Kidney capillary endothelial cell (primary cell): ENCODE data around the gene EZH1.

Source experiments
- DNase-seq: peaks from one replicate; pipeline ENCODE4 v3.0.0-alpha.2; 2018; ENCODE audit warnings: low spot score

Gene EZH1

DNA sequence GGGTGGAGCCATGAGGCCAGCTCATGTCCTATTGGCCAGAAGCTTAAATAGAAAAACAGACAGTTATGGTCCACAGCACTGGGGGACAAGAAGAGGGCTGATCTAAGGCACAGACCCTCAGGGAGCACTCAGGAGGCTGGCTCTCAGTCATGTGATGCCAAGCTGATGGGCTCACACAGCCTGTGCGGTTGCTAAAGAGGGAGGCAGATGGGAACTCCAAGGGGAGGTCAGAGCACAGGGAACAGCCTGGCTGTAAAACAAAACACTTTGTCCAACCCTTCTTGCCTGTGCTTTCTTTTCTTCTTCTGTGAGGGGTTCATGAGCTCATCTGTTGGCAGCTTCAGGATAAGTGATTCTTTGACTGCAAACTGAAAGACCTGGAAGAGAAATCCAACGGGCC, 35.3 kb downstream of the EZH1 start:
- DNase-seq: no peak

DNA sequence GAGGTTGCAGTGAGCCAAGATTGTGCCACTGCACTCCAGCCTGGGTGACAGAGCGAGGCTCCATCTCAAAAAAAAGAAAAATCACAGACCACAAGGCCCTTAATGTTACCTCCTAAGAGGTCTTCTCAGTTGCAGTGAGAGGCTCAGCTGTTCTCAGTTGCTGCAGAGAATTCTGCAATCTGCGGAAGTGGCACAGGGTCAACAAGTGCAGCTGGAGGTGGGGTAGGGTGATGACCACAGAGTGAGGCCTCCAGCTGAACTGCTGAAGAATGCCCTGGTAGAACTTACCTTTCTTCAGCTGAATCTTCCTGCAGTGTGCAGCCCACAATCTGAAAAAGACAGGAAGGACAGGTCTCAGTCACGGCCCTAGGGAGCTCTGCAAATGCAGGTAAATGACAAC, 36.3 kb downstream of the EZH1 start:
- DNase-seq: no peak

DNA sequence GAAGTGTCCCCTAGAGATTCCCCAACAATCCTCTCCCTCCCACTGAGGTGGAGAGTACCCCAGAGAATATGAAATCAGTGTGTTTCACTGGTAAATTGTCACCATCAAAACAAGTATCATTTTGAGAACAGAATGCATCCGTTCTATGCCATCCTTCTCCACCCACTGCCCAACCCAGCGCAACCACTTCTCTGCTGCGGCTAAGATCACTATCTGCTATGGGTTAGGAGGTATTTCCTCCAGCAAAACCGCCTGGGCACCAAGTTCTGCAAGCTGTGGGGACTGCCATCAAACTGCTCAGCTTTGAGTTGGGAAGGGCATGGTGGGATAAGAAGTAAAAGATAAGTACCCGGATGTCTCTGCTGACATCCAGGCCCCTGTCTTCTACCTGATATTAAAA, 38.1 kb downstream of the EZH1 start:
- DNase-seq: no peak

DNA sequence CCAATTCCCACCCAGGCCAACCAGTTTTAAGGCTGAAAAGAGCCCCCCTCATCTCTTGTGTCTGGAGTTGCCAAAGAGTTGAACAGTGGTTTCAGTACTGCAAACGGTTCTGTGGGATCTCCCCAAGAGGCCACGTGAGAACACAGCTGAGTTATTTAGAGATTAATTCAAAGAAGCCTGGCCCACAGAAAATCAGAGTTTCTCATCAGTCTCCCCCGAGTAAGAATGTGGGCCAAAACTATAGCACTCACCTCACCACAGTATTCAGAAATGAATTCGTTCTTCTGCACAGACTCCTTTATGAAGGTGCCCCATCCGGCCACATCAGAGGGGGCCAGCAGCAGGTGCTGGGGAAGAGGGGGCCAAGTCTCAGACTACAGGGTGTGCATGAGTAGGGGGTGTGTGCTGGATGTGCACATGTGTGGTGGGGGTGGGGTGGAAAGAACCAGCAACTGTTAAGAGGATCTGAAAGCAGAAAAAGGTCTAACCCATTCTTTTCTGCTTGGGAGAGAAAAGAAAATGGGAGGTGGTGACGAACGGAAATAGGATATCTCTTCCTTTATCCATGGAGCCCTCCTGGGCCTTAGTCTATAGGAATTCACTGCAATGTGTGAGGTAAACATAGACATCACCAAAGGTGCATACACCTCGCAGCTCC, 39.9 kb downstream of the EZH1 start:
- DNase-seq: no peak

DNA sequence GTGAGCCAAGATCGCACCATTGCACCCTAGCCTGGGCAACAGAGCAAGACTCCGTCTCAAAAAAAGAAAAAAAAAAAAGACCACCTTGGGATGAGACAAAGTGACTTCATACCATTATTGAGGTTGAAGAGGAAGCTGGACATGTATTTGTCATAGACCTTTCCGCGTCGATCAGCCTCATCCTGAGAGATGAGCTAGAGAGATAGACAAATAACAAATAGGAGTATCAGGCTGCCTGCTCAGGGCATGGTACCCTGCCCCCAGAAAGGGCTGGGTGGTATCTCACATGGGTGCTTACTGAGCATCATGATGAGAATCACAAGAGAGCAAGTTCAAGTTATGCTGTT, 40.4 kb downstream of the EZH1 start:
- DNase-seq: no peak

DNA sequence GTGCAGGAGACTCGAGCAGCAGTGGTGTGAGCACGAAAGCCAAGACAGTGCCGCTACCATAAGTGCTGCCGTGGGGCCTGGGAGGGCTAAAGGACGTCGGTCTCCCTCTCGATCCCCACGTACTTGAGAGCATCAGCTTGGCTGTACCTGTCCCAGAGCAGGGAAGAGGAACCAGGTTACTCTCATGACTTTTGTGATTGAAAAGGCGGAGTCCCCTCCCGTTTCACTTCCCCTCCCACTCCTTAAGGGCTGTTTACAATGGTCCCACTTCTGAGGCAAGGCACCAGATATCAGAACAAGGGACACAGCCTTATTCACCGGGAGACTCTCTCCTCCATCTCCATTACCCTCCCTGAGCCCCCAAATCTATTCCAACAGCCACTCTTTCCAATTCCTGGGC, 42.4 kb downstream of the EZH1 start:
- no peak for DNase-seq

DNA sequence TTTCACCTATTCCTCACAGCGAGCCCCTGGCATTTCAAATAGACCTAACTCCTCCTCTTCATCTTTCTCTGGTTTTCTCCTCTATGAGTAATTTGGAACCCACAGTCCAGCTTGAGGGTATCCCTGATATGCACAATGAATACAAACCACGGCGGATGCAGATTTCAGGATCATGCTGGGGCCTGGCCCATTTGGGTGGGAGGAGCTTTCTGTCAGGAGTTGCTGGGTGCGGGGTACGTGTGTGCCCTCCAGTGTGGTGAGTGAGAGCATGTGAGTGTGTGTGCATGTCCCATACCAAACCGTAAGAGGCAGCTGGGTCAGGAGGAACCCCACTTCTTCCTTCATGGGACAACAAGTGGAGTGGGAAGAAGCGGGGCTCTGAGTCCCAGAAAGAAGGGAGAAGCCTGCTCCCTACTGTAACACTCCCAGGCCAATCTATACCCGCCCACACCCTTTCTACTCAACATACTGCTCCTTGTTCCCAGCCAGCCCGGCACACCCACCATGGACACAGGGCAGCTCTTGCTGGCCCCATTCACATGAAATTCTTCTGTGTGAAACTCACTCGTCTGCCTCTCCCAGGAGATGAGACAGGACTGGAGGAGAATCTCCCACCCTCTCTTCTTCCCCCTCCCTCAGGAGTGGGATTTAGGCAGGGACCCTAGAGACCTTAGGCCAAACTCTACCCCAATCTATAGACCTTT, 44.1 kb downstream of the EZH1 start:
- no peak for DNase-seq

DNA sequence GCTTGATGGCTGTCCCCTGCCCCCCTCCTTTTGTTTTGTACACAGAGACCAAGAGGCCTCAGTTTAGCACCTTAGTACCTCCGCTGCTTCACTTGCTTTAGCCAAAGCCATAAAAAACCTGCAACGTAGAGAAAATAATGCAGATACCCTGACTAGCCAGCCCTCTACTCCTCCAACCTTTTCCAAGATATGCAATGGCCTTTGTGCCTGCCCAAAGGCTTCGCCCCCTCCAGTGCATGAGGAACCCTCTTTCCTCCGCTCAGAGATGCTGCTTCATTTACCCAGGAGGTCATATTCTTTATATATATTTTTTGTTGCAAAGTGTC, 45.5 kb downstream of the EZH1 start:
- DNase-seq: no peak

DNA sequence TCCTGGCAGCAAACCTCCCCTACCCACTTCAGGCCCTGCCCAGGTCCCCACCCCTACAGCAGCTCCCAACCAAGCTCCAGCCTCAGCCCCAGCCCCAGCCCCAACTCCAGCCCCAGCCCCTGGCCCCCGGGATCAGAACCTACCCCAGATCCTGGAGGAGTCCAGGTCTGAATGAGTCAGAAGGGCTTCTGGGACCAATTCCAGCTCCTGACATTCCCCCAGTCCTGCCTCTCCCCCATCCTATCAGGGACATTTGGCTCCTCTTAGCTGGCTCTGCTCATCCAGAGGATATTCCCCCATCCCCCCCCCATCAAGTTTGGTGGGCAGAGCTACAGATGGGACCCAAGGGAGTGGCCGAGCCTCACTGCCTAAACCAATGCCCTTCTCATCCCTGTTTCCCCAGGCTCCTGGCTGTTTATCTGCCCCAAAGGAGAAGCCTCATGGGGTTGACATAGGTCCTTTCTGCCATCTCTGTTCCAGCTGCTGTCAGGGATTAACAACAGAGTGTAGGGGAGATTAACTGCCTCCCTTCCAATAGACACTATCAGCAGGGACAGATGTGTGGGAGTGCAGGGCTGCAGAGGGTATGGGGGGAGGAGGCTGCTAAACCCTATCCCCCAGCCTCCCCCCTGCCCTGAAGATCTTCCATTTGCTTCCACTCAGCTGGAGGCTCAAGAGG, 46.0 kb downstream of the EZH1 start:
- no peak for DNase-seq

DNA sequence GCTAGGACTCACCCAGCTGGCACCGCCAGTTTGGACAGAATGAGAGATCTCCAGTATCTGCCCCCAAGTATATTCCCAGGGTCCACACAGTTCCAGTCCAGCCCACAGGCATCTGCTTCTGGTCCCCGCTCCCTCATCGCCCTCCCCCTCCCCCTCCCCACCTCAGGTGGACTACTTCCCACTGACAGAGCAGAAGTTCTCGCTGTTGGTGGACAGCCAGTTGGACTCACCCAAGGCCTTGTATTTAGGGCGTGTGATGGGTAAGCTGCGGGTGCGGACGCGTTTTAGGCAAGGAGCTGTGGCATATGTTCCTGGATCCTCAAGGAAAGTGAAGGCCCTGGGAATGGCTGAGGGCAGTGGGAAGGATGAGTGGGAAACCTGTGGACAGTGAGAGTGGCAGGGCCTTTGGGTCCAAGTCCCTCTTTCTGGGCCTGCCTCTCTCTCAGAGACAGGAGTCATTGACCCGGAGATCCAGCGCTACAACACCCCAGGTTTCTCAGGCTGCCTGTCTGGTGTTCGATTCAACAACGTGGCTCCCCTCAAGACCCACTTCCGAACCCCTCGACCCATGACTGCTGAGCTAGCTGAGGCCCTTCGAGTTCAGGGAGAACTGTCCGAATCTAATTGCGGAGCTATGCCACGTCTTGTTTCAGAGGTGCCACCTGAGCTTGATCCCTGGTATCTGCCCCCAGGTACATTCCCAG, 47.6 kb downstream of the EZH1 start:
- no peak for DNase-seq

DNA sequence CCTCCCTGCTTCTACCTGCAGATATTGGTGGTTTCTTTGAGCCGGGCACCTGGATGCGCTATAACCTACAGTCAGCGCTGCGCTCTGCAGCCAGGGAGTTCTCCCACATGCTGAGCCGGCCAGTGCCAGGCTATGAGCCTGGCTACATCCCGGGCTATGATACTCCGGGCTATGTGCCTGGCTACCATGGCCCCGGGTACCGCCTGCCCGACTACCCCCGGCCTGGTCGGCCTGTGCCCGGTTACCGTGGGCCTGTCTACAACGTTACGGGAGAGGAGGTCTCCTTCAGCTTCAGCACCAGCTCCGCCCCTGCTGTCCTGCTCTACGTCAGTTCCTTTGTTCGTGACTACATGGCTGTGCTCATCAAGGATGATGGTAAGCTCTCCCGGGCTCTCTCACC, 49.3 kb downstream of the EZH1 start:
- no peak for DNase-seq

DNA sequence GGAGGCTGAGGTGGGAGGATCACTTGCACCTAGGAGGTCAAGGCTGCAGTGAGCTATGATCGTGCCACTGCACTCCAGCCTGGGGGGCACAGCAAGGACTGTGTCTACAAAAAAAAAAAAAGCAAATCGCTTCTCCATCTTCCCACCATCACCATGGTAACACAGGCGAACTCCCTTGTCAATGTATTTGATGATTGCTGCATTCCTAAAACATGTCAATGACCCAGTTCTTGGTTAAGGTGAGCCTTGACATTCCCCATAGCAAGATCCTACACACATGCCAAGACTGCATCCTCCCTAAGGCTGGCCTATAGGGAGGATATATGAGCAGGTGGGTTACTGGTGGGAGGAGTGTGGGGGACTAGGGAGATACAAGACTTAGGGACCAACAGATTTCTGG, 50.3 kb downstream of the EZH1 start:
- DNase-seq: no peak

DNA sequence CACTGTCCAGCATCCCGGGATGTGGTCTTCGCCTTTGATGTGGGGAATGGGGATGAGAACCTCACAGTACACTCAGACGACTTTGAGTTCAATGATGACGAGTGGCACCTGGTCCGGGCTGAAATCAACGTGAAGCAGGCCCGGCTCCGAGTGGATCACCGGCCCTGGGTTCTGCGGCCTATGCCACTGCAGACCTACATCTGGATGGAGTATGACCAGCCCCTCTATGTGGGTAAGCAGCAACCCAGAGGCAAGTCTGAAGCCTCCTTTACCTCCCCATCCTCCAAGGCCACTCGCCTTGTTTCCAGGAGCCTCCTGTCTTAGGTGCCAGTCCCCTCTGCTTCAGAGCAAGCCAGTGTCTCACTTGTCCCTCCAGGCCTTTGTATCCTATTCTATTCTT, 52.4 kb downstream of the EZH1 start:
- DNase-seq: no peak

DNA sequence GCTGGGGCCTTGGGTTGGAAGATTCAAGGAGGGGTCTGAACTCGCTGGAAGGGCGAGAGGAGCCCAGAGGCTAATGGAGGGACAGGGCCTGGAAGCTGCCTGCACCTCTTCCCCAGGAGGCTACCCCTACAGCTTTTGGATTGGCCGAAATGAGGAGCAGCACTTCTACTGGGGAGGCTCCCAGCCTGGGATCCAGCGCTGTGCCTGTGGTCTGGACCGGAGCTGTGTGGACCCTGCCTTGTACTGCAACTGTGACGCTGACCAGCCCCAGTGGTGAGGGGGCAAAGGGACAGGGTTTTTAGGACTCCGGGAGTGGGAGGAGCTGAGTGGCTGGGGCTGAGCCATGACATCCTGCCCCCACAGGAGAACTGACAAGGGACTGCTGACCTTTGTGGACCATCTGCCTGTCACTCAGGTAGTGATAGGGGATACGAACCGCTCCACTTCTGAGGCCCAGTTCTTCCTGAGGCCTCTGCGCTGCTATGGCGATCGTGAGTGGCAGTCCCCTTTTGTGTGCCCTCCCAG, 53.8 kb downstream of the EZH1 start:
- DNase-seq: no peak

DNA sequence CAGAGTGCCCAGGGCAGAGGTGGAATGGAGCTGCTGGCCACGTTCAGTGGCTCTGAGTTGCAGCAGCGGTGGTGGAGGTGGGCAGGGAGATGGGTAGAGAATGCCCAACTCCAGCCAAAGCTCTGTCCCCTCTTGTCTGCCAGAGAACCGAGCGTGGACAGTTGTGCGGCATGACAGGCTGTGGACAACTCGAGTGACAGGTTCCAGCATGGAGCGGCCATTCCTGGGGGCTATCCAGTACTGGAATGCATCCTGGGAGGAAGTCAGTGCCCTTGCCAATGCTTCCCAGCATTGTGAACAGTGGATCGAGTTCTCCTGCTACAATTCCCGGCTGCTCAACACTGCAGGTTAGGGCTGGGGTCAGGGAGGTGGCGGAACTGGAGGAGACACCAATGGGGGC, 54.2 kb downstream of the EZH1 start:
- no peak for DNase-seq

DNA sequence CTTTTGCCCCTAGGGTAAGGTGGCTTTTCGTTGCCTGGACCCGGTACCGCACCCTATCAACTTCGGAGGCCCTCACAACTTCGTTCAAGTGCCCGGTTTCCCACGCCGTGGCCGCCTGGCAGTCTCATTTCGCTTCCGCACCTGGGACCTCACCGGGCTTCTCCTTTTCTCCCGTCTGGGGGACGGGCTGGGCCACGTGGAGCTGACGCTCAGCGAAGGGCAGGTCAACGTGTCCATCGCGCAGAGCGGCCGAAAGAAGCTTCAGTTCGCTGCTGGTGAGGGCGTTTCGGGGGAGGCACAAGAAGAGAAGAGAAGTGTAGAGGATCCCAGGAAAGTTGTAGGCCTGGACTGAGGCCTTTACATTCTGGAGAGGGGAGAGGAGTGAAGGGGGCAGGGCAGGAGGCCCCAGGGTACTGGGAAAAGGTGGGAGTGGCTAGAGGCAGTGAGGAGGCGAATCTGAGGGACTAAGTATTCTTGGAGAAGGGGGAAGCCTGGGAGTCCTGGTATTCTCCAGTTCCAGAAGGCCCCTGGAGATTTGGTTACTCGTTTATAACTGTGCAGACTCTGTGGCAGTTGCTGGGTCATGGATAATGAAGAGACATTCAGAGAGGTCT, 57.0 kb downstream of the EZH1 start:
- DNase-seq: no peak

DNA sequence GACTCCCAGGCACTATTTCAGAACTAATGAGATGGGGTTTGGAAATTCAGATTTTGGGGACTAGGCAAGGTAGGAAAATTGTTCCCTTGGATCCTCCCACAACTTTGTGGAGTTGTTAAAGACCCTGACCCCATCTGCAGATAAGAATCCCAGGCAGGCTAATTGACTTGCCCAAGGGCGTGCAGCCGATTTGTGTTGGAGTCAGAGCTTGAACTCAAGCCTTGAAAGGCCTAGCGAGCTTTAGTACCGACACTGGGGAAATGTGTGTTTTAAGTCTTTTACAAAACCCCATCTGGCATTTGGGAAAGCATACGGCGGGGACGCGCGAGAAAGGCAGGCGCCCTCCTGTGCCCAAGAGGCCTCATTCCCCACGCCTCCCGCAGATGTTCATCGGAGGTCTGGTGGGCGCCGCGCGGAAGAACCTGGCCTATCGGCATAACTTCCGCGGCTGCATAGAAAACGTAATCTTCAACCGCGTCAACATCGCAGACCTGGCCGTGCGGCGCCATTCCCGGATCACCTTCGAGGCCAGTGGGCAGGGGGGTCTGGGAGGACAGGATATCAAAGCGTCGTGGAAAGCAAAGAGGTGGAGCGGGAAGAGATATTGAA, 58.2 kb downstream of the EZH1 start:
- no peak for DNase-seq

DNA sequence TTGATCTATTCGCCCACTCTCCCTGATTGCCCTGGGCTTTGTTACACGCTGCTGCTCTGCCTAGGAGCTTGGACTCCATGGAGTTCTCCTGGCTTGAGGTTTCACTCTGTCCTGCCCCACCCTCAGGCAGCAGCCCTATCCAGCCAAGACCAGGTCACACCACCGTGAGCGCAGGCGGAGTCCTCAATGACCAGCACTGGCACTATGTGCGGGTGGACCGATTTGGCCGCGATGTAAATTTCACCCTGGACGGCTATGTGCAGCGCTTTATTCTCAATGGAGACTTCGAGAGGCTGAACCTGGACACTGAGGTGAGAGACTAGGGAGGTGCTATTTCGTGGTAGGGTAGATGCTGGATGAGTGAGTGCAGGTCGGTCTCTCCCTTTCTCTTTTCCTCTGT, 59.0 kb downstream of the EZH1 start:
- no peak for DNase-seq

DNA sequence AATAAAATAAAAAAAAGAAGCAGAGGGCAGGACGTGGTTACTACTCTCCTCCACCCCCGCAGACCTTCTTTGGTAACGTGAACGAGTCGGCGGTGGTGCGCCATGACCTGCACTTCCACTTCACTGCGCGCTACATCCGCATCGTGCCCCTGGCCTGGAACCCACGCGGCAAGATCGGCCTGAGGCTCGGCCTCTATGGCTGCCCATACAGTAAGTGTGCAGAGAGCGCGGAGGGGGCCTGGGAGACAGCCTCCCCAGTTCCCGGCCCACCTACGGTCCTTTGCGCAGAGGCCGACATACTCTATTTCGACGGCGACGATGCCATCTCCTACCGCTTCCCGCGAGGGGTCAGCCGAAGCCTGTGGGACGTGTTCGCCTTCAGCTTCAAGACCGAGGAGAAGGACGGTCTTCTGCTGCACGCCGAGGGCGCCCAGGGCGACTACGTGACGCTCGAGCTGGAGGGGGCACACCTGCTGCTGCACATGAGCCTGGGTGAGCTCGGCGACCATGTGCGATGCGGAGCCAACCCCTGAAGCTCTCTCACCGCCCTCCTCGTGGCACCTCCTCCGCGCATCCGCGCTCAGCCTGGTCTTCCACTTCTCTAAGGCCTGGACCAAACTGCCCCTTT, 59.8 kb downstream of the EZH1 start:
- DNase-seq: no peak

DNA sequence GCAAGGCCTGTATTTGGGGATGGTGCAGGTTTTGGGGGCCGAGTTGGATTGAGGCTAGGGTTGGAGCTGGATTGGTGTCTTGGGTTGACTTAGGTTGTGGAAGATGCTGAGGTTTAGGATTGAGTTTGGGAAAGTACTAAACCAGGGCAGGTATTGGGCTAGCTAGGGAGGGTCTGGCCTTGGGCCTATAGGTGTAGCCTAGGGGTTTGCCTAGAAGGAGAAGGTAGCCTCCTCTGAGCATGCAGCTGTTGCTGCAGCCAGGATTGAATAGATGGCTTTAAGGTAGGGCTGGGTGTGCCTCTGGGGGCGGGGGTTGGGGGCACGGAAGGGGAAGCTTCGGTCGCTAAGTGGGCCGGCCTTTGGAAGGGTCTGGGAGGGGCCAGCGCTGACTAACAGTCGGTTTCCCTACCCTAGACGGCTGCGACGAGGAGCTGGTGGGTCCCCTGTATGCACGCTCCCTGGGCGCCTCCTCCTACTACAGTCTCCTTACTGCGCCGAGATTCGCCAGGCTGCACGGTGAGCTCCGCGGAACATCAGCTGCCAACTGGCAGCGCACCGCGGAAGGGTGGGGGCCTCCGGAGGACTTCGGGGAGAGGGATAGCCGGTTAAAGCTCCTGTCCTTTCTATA, 61.3 kb downstream of the EZH1 start:
- no peak for DNase-seq

DNA sequence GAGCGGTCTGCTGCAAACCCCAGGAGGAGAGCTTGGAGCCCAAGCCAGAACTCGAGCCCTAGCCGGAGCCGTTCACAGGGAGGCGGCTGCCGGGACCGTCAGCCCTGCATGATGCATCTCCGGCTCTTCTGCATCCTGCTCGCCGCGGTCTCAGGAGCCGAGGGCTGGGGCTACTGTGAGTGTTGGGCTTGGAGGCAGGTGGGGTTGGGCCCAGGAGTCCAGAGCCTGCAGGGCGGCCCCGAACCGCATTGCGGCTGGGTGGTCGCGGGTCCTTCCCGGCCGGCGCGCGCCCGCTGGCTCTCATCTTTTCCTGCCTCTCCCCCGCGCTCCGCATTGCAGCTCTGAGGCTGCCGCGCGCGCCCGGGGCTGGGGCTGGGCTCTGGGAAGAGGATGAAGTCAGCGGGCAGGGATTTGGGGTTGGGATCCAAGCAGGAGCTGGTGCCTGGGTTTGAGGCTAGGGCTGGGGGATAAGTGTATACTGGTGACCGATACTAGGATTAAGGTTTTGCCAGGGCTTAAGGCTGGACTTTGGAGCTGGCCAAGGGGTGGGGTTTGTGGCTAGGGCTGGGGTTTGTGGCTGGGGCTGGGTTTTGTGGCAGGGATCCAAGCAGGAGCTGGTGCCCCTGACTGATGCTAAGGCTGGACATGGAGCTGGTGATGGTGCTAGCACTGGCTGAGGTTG, 62.0 kb downstream of the EZH1 start:
- peak; percentile 29 for DNase-seq
